GM12878 (cell line): Measurements from ENCODE around the gene SERPINH1.

ENCODE experiments used
- BCL11A ChIP-seq: IDR thresholded peaks from 2 replicates; pipeline ENCODE4 v1.6.1; 2011; ENCODE audit warnings: low read depth, low read length
- HDAC2 ChIP-seq: fragments of 200-600 bp; sonication (generic); IDR thresholded peaks from 2 replicates; pipeline ENCODE4 v1.6.1; 2017
- RCOR1 ChIP-seq: conservative IDR thresholded peaks from 2 replicates; pipeline ENCODE4 v1.6.1; 2012; ENCODE audit warnings: low read depth, low read length, improper control_type of control experiment
- REST ChIP-seq: IDR thresholded peaks from 2 replicates; pipeline ENCODE4 v1.6.1; 2012; ENCODE audit warnings: mild to moderate bottlenecking, low read depth, low read length
- SIX5 ChIP-seq: IDR thresholded peaks from 2 replicates; pipeline ENCODE4 v1.6.1; 2011; ENCODE audit warnings: mild to moderate bottlenecking, low read depth, low read length, moderate library complexity; ENCODE audit not compliant: severe bottlenecking
- SREBF2 ChIP-seq: IDR thresholded peaks from 2 replicates; pipeline ENCODE4 v1.6.1; 2012; ENCODE audit warnings: mild to moderate bottlenecking, low read length
- USF2 ChIP-seq: IDR thresholded peaks from 2 replicates; pipeline ENCODE4 v1.6.1; 2011; ENCODE audit warnings: low read depth, low read length, improper control_type of control experiment, borderline replicate concordance
- ZBTB40 ChIP-seq: fragments of 450-650 bp; IDR thresholded peaks from 2 replicates; pipeline ENCODE4 v1.6.1; 2016; ENCODE audit warnings: mild to moderate bottlenecking, moderate library complexity, borderline replicate concordance
- ZZZ3 ChIP-seq: IDR thresholded peaks from 2 replicates; pipeline ENCODE4 v1.6.1; 2011; ENCODE audit warnings: low read depth; ENCODE audit not compliant: control insufficient read depth, insufficient read length
- TF ChIP-seq, protein P1 (sequence below): fragments of 450-650 bp; IDR thresholded peaks from 2 replicates; pipeline ENCODE4 v1.6.1; 2017; ENCODE audit warnings: mild to moderate bottlenecking

DNA sequence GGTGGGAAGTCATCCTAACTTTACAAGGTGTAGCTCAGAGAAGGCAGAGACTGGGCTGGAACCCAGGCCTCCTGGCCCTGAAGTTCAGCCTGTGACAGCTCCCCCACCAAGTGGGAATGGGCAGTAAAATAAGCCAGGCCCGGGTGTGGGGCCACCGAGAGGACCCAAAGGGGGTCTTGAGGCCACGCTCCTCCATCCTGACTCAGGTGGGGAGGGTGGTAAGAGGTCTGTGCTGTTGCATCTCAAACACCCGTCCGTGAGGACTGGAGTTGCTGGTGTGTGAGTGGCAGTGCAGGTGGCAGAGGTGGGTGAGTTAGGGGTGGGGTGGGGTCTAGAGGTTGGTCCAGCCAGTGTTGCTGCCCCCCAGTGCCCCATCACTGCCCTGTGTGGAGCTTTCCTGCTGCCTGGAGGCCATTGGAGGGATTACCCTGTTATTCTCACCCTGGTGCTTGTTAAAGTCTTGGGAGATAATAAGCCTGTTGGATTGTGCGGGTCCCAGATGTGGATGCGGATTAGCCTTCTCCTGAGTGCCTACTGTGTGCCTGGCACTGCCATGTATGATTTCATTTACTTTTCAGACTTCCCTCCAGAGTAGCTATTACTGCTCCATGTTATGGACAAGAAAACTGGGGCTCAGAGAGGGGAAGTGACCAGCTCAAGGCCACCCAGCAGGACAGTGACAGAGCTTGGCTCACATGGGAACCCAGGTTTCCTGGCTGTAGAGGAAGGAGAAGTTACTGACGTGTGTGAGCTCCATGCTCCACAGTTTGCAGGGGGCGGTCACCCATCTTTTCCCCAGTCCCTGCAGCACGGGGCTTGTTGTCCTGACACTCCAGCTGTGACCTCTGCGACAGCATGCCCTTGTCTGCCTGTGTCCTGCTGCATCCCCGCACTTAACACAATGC lies 12.9 kb downstream of the SERPINH1 start:
- TF ChIP-seq ZZZ3 = no peak
- TF ChIP-seq REST = no peak
- no peak for TF ChIP-seq SREBF2
- no peak for TF ChIP-seq SIX5
- TF ChIP-seq HDAC2 = no peak
- TF ChIP-seq, protein P1, sequence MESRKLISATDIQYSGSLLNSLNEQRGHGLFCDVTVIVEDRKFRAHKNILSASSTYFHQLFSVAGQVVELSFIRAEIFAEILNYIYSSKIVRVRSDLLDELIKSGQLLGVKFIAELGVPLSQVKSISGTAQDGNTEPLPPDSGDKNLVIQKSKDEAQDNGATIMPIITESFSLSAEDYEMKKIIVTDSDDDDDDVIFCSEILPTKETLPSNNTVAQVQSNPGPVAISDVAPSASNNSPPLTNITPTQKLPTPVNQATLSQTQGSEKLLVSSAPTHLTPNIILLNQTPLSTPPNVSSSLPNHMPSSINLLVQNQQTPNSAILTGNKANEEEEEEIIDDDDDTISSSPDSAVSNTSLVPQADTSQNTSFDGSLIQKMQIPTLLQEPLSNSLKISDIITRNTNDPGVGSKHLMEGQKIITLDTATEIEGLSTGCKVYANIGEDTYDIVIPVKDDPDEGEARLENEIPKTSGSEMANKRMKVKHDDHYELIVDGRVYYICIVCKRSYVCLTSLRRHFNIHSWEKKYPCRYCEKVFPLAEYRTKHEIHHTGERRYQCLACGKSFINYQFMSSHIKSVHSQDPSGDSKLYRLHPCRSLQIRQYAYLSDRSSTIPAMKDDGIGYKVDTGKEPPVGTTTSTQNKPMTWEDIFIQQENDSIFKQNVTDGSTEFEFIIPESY = no peak
- no peak for TF ChIP-seq ZBTB40
- TF ChIP-seq USF2 = no peak
- no peak for TF ChIP-seq BCL11A
- TF ChIP-seq RCOR1 = no peak
